Mesenteric fat pad (tissue), 1 donor: ENCODE results near the gene TRIM52. TPM values are rescaled to one million over a fixed set of nuclear protein-coding genes. Genes with fewer than 3 reads are reported as not detected.
"Not testable (repeated sequence)": the region's sequence is repeated elsewhere in the genome, so short reads cannot be mapped to it uniquely, and the experiment has no call there.

Source experiments
- DNase-seq: peaks from one replicate; pipeline ENCODE4 v3.0.0-alpha.2; 2020; ENCODE audit warnings: low spot score
- long read RNA-seq: library from polyadenylated mRNA; unstranded; transcript quantifications from one replicate; pipeline ENCODE4 v2.0.0, GENCODE V29; 2020
- total RNA-seq: library from RNA; stranded (reverse); fragmentation: NEBNext Ultra II Directional; extraction: Animal tissue kit (Norgen Biotek cat#: 25700); gene quantifications from one replicate; pipeline ENCODE4 v1.2.1, GENCODE V29; 2021
- donor health status: DM: yes; HTN: yes; CAD: no.

Gene TRIM52
- 9.5 TPM for total RNA-seq
- long read RNA-seq, full-length matches to known transcripts, result 10 of 15 reads
- long read RNA-seq, partial matches to known transcripts, result 0 of 15 reads
- long read RNA-seq, other reads (novel, unspliced or antisense), result 5 of 15 reads

- peak; percentile 95 for DNase-seq
These were observed at the start of gene TRIM52 for GRCh38 chr5:181260720-181261319. TRIM52 (minus strand) TSS chr5:181261143; CDS start chr5:181260813, 330 bp downstream.

- not testable (repeated sequence) for DNase-seq
These were observed 26.4 kb upstream of the TRIM52 start for GRCh38 chr5:181287331-181287730.

- not testable (repeated sequence) for DNase-seq
These were observed 25.2 kb upstream of the TRIM52 start for GRCh38 chr5:181285962-181286705.

- not testable (repeated sequence) for DNase-seq
These were observed 23.2 kb upstream of the TRIM52 start for GRCh38 chr5:181283841-181284755.

GRCh38 chr5:181283347-181283746 is 22.4 kb upstream of the TRIM52 start:
- no peak for DNase-seq

- no peak for DNase-seq
These were observed 21.9 kb upstream of the TRIM52 start for GRCh38 chr5:181282874-181283273.

- not testable (repeated sequence) for DNase-seq
These were observed 21.5 kb upstream of the TRIM52 start for GRCh38 chr5:181282415-181282814.

GRCh38 chr5:181281984-181282316 is 21.0 kb upstream of the TRIM52 start:
- DNase-seq, result no peak

- DNase-seq, result no peak
These were observed 20.4 kb upstream of the TRIM52 start for GRCh38 chr5:181281077-181281983.

- no peak for DNase-seq
These were observed 19.4 kb upstream of the TRIM52 start for GRCh38 chr5:181280251-181280762.

- DNase-seq, result not testable (repeated sequence)
These were observed 12.4 kb upstream of the TRIM52 start for GRCh38 chr5:181273433-181273744.

- no peak for DNase-seq
These were observed 10.1 kb upstream of the TRIM52 start for GRCh38 chr5:181271081-181271480.

- DNase-seq, result not testable (repeated sequence)
These were observed 7.0 kb upstream of the TRIM52 start for GRCh38 chr5:181267907-181268306.

GRCh38 chr5:181267291-181267904 is 6.5 kb upstream of the TRIM52 start:
- DNase-seq, result not testable (repeated sequence)

- no peak for DNase-seq
These were observed 4.2 kb upstream of the TRIM52 start for GRCh38 chr5:181265092-181265671.

- DNase-seq, result peak; percentile 22
These were observed 2.7 kb upstream of the TRIM52 start for GRCh38 chr5:181263633-181264032.

- DNase-seq, result no peak
These were observed 542 bp upstream of the TRIM52 start for GRCh38 chr5:181261320-181262049.

- no peak for DNase-seq
These were observed 796 bp downstream of the TRIM52 start for GRCh38 chr5:181259974-181260719.
